AG08396 (cell line): ENCODE data around the gene ATP6V0B.

ENCODE experiments used
- DNase-seq: peaks from one replicate; pipeline ENCODE4 v3.0.0; 2012; ENCODE audit warnings: low spot score, mixed read lengths

ATP6V0B gene

DNA sequence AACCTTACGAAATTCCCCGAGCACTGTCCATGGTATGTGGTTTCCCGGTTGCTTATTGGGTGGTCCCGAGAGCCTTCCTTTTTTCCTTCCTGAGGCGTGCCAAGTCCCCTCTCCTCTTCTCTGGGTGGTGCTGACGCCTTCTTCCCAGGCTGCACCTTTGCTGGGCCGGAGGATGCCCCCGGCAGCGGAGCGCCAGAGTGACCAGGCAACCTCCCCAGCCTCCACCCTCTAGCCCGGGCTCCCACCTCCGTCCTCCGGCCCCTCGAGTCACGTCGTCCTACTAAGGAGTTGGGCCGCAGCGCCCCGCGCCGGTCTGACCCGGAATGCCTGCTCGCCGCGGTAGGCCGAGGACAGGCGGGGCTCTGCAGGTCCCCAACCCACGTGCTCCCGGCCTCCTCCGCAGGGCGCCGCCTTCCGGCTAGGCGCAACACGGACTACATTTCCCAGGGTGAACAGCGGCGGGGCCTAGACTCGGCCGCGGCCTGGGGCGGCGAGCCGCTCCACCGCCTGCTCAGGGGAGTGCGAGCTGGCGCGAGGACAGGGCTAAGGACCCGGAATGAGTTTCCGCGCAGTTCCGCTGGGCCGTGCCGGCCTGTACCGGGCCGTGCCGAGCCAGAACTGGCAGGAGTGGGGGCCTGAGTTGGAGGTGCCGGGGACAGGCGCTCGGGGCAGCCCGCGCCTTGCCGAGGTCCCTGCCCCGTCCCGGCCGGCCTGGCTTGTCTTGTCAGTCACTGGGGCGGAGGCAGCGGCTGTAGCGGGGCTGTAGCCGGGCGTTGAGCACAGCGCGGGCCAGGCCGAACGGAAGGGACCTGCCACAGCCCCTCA is 28.3 kb upstream of the ATP6V0B start, which contains the start of gene IPO13:
Gene IPO13 (plus strand): TSS at position 715 of the 825 bp plus-strand sequence. CDS start 651 bp downstream, outside the sequence.
- peak; percentile 99 for DNase-seq

DNA sequence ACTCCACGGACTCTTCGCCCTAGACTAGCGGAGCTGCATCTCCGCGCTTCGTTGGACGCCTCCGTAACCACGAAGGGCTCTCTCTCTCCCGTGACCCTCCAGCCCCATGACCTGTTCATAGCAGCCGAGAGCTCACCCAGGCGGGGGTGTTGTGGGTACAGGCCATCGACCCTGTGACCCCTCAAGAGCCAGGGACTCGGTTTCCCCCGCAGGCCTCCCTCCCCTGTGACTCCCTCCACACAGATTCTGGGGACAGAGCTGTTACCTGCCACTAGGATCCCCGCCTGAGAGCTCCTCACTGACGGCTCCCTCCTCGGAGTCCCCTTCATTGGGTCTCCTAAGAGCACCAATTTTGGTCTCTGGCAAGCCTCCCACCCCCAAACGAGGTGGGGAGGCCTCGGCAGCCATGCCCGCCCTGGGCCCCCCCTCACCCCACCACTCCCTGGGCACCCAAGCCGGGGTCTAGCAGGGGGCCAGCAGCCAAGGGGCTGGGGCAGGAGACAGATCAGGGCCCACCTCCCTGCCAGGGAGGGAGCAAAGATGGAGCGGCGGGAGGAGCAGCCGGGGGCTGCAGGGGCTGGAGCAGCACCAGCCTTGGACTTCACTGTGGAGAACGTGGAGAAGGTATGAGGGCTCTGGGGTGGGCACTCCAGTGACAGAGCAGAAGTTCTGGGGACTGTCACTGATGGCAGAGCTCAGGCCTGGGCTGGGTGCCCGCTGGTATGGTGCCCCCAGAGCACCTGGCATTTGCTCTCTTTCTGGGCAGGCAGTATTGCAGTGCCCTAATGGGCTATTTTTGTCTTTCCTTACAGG is 27.5 kb upstream of the ATP6V0B start:
- peak; percentile 21 for DNase-seq

DNA sequence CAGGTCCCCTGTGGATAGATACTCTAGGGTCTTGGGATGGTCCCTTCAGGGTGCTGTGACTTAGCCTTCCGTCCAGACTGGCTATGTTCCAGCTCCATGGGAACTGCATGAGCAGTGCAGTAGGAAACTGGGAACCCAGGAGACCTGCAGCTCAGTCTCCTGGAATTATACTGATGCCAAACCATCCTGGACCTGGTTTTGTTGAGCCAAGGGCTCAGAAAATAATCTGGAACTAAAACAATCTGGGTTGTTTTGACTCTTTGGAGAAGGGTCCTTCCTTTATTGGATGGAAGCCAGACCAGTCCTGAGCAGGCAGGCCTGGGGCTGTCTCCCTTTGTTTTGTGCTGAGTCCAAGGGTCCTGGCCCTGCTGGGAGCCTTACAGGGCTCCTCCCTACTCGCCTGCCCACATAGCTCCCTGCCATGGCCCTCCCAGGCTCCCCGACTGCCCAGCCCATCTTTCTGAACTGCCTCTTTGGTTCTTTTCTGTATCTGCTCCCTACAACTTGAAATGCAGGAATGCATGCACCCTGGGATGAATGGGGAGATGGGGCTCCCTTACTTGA is 26.8 kb upstream of the ATP6V0B start:
- DNase-seq = peak; percentile 27

DNA sequence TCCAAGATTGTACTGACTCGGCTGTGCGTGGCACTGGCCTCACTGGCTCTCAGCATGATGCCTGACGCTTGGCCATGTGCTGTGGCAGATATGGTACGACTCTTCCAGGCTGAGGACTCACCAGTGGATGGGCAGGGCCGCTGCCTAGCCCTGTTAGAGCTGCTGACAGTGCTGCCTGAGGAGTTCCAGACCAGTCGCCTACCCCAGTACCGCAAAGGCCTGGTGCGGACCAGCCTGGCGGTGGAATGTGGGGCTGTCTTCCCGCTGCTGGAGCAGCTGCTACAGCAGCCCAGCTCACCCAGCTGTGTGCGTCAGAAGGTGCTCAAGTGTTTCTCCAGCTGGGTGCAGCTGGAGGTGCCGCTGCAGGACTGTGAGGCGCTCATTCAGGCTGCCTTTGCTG is 25.1 kb upstream of the ATP6V0B start:
- DNase-seq = no peak

DNA sequence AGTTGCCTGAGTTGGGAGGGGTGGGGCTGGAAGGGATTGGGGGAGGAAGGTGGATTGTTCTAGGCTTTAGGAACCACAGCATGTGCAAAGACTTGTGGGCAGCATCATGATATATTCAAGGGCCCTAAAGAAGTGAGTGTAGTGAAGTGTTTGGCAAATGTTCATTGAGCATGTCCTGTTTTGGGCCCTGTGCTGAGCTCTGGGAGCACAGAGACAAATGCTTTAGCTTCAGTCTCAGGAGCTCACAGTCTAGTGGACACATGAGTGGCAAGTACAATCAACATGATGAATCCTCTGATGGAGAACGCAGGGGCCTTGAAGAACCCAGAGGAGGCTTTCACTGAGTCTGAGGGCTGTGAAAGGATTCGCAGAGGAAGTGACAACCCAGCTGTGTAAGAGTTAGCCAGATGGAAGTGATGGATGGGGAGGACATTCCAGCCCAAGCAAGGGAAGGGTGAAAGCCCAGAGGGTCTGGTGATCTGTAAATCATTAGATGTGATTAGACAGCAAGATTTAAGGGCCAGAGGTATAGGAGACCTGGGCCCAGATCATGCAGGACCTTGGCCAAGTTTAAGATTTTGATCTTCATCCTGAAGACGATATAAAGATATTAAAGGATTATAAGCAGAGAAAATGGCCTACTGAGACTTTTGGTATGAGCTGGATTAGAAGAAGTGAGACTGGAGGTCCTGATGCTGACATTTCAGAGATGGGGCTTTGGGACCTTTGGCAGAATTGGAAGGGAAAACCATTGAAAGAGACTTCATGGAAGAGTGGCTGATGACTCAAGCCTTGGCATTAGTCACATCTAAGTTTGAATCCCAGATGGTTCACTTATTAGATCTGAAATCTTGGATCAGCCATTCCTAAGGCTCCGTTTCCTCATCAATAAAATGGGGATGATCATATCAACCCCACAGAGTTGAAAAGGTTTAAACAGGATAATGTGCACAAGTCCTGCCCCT is 23.5 kb upstream of the ATP6V0B start:
- peak; percentile 18 for DNase-seq

DNA sequence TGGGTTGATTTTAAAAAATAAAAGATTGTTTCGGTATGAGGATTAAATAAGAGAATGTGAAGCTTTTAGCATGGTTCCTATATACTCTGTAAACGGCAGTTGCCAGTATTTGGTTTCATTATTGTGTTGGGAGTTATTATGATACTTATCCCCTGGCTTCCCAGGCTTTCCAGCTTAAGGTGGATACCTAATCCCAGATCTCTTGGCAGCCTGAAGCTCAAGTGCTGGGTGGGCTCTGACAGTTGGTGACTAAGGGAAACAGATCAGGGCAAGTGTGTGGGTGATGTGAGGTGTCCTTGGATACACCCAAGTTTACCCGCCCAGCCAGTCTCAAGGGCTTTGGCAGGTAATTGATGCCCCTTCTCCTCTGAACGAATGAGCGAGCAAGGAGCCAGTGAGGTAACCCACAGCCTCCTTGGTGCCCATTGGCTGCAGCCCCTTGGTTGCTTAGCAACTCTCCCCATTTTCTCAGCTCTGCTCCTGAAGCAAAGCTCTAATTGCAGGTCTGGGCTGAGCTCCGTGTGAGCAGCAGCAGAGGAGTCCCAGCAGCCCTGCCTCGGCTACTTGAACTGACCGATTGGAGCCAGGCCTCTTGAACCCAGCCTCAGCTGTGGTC is 21.9 kb upstream of the ATP6V0B start:
- DNase-seq = no peak

DNA sequence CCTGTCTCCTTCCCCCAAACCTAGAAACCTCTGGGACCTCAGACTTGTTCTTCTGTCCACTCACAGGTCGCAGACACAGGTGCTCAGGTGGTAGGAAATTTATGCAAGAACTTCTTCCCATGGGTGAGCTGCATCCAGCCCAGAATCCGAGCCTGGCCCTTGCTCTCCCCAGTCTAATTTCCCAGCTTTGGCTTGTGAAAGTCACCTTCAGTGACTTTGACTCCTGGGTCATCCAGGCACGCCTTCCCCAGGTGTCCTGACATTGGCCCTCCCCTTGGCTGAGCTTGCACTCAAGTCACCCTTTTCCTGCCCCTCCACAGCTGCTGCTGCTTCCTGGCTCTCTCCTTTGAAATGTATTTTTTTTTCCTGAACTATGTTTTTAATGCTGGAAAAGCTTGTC is 21.4 kb upstream of the ATP6V0B start:
- DNase-seq = no peak

DNA sequence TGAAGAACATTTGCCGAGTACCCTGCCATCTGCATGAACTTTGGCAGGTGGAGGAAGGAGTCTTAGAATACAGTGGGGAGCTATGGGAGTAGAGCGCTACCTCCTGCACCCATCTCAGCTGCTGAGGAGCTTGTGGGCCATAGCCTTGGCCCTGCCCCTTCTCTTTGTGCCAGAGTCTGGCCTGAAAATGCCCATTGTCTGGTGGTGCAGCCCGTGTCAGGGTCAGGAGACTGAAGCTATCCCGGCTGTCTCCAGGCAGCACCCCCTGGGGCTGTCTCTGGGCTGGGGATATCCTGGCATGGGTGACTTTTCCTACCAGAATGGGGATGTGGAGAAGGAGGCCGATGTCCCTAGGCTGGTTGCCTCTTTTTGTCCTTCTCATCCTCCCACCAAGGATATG is 20.7 kb upstream of the ATP6V0B start:
- no peak for DNase-seq

DNA sequence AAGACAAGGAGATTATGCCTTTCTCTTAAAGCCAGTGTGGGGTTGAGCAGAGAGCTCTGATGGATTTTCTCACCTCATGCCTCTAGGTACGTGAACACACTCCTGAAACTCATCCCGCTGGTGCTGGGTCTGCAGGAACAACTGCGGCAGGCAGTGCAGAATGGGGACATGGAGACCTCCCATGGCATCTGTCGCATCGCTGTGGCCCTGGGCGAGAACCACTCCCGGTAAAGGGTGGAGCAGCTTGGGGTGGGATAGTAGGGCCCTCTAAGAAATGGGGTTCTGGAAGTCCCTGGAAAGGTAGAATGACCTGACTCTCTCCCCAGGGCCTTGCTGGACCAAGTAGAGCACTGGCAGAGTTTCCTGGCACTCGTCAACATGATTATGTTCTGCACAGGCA is 18.5 kb upstream of the ATP6V0B start:
- no peak for DNase-seq

DNA sequence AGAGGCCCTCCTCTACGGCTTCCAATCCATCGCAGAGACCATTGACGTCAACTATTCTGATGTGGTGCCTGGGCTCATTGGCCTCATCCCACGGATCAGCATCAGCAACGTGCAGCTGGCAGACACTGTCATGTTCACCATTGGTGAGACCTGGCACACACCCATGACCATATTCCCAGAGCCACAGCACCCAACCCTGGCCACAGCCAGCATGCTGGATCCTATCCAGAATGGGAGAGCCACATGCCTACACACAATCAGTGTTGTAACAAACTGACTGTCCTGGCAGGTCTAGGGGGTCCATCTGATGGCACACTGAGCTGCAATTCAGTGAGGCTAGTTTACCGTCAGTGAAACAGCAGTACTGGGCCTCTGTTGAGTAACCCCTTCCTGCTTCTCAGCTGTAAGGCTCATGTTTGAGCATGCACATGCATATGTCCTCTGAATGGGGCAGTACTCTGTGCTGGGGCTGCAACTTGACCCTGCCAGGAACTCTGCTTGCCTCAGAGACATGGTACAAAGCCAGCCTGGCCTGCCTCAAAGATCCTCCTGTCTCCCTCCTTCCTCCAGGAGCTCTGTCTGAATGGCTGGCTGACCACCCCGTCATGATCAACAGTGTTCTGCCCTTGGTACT is 17.2 kb upstream of the ATP6V0B start:
- no peak for DNase-seq

DNA sequence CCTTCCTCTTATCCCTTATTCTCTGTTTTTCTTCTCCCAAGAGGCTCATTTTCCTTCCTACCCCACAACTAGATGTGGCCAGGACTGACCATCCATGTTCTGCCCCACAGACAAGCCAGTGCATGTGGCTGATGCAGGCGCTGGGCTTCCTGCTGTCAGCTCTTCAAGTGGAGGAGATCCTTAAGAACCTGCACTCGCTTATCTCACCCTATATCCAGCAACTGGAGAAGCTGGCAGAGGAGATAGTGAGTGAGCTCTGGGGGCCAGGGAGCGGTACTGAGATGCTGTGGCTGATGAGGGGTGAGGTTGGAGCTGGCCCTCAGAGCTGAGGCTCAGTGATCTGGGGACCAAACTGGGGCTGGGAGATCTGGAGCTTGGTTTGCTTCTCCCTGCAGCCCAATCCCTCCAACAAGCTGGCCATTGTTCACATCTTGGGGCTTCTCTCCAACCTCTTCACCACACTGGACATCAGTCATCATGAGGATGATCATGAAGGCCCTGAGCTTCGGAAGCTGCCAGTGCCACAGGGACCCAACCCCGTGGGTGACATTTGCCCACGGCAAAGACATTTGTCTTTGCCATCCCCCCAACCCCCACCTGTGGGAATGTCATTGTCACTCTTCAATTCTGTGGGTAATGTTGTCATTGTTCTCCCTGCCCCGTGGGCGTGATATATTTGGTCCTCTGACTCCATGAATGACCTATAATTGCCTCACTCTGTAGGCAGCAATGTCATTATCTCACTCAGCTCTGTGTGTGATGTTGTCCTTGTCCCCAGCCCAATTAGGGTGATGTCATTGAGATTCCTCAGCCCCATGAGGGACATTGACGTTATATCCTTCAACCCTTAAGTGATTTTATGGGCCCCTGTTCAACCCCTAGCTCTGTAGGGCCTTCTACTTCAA is 16.2 kb upstream of the ATP6V0B start:
- DNase-seq = no peak

DNA sequence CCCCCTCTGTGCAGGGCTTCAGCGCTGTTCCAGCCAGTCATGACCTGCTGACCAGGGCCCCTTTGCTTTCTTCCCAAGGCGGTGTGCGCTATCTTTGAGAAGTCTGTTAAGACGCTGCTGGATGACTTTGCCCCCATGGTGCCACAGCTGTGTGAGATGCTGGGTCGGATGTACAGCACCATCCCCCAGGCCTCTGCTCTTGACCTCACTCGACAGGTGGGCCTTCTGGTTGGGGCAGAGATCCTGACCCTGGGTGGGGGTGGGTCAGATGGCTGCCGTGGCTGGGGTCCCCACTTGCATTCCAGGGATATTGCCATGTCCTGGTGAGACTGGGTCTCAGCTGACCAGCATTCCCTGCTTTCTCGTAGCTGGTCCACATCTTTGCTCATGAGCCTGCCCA is 14.0 kb upstream of the ATP6V0B start:
- DNase-seq = no peak

DNA sequence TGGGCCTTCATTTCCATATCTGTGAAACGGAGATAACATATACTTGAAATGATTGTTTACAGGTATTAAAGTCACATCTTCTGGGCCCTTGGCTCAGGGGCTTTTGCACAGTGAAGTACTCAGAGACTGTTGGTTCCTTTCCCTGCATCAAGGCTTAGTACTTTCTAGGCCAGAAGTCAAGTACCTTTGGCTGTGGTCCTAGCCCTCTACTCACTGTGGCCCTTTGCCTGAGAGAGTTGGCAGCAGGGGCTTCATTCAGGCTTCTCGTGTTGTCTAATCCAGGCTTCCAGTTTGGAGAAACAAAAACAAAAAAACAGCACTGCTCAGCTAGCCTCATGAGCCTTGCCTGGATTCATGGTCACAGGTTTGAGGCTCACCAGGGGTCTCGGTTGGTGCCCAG is 13.1 kb upstream of the ATP6V0B start:
- no peak for DNase-seq

DNA sequence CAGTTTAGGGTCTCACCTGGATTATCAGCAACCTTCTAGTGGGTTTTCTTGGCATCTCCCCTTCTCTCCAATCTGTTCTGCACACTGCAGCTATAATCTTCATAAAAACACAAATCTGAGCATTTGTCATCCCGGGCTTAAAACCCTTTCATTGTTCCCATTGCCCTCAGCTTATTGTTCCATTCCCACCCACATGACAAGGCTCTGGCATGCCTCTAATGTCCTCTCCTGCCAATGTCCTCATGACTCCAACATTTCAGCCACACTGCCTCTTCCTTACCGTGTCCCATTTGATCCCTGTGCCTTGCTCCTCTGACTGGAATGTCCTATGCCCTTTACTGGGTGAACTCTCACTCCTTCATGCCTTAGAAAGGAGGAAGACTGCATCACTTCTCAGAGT is 12.4 kb upstream of the ATP6V0B start:
- no peak for DNase-seq

DNA sequence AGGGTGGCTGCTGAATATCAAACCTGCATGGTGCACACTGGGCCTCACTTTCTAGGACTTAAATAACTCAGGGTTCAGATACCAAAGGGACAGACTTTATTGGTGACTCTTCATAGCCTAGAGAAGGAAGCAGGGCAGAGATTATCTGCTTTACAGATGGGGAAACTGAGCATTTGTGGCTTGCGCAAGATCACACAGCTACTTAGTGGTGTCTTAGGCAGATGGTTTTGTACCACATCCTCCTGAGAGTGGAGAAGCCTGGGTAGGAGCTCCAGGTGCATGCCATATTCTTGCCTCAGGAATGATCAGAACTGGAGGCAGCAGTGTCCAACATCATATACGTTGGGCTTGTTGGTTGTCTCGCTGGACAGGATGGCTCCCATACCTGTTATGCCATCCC is 11.8 kb upstream of the ATP6V0B start:
- no peak for DNase-seq

DNA sequence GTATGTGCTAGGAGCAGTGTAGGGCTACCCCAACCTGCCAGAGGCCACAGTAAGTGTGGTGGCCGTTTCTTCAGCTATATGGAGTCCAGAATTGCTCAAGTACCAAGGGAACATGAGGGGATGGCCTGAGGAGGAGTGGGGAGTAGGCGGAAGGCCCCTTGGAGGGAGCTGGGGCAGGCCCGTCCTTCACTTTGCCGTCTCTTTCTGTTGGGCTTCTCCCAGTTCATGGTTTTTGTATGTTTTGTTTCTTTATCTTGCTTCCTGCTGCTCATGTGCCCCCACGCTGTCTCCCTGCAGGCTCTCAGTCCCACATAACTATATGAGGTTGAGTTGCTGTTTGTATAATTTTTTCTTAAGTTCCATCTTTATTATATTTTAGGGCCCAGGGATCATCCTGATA is 10.9 kb upstream of the ATP6V0B start:
- DNase-seq = no peak

DNA sequence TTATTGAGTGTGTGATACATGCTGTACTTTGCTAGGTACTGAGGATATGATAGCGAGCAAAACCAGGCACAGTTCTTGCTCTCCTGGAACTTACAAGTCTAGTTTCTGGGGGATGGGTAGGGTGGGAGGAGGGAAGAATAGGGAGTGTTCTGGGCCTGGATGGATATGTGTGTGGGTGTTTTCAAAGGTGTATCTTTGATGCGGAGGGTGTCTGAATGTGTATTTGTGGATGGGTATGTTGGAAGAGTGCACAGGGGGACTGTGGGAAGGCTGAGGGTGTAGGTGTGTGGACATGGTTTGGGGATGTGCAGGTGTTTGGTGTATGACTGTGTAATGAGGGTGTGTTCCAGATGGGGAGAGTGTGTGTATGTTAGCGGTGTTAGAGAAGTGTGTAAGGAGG is 9.4 kb upstream of the ATP6V0B start:
- DNase-seq = no peak

DNA sequence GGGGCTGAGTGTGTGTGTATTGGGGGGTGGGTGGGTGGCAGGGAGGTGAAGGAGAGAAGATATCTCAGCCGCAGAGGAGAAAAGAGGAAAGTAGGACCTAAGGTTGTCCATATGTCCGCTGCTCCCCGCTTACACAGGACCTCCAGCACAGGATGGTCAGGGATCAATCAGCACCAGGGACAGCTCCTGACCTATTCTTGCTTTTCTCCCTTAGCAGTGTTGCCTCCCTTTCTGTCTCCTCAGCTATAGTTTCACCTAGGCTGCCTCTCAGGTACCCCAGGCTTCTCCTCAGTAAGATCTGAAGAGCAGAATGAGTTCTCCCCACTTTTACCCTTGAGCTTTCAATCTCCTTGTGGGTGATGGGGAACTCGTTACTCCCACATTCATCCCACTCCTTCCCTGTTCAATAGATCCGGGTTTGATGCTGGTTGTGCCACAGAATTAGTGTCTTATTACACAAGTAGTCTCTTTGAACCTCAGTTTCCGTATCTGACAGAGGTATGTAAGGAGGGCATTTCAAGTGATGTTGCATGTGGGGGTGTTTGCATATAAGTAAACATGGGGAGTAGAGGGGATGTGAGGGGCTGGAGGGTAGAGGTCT is 6.3 kb upstream of the ATP6V0B start:
- DNase-seq = peak; percentile 26

DNA sequence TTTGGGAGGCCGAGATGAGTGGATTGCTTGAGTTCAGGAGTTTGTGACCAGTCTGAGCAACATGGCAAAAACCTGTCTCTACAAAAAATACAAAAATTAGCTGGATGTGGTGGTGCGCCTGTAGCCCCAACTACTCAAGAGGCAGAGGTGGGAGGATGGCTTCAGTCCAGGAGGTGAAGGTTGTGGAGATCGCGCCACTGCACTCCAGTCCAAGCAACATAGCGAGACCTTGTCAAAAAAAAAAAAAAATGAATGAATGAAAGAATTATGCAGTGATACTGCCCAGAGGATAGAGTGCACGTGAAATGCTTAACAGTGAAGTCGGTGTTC is 5.4 kb upstream of the ATP6V0B start:
- no peak for DNase-seq
